HL-60 (cell line): ENCODE results near the gene CD300H.

ENCODE experiments used
- CTCF ChIP-seq: IDR thresholded peaks from one replicate; pipeline ENCODE4 v1.5.1; 2011; ENCODE audit warnings: low read length, control low read depth, inconsistent platforms; ENCODE audit not compliant: insufficient read depth
- SPI1 ChIP-seq: IDR thresholded peaks from 2 replicates; pipeline ENCODE4 v1.6.1; 2012; ENCODE audit warnings: low read depth, mild to moderate bottlenecking, borderline replicate concordance
- TF ChIP-seq, protein P1 (sequence below): IDR thresholded peaks from 2 replicates; pipeline ENCODE4 v1.6.1; 2012; ENCODE audit warnings: low read depth; ENCODE audit not compliant: insufficient replicate concordance

- TF ChIP-seq, protein P1, sequence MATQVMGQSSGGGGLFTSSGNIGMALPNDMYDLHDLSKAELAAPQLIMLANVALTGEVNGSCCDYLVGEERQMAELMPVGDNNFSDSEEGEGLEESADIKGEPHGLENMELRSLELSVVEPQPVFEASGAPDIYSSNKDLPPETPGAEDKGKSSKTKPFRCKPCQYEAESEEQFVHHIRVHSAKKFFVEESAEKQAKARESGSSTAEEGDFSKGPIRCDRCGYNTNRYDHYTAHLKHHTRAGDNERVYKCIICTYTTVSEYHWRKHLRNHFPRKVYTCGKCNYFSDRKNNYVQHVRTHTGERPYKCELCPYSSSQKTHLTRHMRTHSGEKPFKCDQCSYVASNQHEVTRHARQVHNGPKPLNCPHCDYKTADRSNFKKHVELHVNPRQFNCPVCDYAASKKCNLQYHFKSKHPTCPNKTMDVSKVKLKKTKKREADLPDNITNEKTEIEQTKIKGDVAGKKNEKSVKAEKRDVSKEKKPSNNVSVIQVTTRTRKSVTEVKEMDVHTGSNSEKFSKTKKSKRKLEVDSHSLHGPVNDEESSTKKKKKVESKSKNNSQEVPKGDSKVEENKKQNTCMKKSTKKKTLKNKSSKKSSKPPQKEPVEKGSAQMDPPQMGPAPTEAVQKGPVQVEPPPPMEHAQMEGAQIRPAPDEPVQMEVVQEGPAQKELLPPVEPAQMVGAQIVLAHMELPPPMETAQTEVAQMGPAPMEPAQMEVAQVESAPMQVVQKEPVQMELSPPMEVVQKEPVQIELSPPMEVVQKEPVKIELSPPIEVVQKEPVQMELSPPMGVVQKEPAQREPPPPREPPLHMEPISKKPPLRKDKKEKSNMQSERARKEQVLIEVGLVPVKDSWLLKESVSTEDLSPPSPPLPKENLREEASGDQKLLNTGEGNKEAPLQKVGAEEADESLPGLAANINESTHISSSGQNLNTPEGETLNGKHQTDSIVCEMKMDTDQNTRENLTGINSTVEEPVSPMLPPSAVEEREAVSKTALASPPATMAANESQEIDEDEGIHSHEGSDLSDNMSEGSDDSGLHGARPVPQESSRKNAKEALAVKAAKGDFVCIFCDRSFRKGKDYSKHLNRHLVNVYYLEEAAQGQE: no peak
- TF ChIP-seq CTCF: no peak
- no peak for TF ChIP-seq SPI1
Measured at GRCh38 chr17:74605361-74605760, 38.1 kb upstream of the CD300H start.
